Brain microvascular endothelial cell (primary cell): ENCODE results near the gene MINK1.
"Not testable (repeated sequence)": the region's sequence is repeated elsewhere in the genome, so short reads cannot be mapped to it uniquely, and the experiment has no call there.

Experiments
- DNase-seq: peaks from one replicate; pipeline ENCODE4 v3.0.0-alpha.2; 2020
- H3K27ac ChIP-seq: fragments of 250-450 bp; sonication (Bioruptor Pico); 2 replicates; pipeline ENCODE4 v1.5.1; 2020; ENCODE audit warnings: mild to moderate bottlenecking, moderate library complexity
- H3K27me3 ChIP-seq: fragments of 250-450 bp; sonication (Bioruptor Pico); replicated peaks from 2 replicates; pipeline ENCODE4 v1.5.1; 2020; ENCODE audit warnings: mild to moderate bottlenecking
- H3K36me3 ChIP-seq: fragments of 250-450 bp; sonication (Bioruptor Pico); replicated peaks from 2 replicates; pipeline ENCODE4 v1.5.1; 2020; ENCODE audit warnings: mild to moderate bottlenecking
- H3K4me3 ChIP-seq: 2 replicates; pipeline ENCODE4 v1.5.1; 2011; ENCODE audit warnings: low read depth, mild to moderate bottlenecking, control low read depth, low read length, moderate library complexity
- in situ Hi-C: cut with HindIII; loops from 2 replicates; pipeline ENCODE4 v1.10.0; 2017; ENCODE audit warnings: low sequenced_read_pairs, low pct_ligation_motif_present
- TF ChIP-seq, protein P1 (sequence below): IDR thresholded peaks from 2 replicates; pipeline ENCODE4 v1.5.1; 2011; ENCODE audit warnings: low read depth, mild to moderate bottlenecking, moderate library complexity, low read length, control low read depth, inconsistent platforms; ENCODE audit errors: missing control alignments

The MINK1 gene

DNA sequence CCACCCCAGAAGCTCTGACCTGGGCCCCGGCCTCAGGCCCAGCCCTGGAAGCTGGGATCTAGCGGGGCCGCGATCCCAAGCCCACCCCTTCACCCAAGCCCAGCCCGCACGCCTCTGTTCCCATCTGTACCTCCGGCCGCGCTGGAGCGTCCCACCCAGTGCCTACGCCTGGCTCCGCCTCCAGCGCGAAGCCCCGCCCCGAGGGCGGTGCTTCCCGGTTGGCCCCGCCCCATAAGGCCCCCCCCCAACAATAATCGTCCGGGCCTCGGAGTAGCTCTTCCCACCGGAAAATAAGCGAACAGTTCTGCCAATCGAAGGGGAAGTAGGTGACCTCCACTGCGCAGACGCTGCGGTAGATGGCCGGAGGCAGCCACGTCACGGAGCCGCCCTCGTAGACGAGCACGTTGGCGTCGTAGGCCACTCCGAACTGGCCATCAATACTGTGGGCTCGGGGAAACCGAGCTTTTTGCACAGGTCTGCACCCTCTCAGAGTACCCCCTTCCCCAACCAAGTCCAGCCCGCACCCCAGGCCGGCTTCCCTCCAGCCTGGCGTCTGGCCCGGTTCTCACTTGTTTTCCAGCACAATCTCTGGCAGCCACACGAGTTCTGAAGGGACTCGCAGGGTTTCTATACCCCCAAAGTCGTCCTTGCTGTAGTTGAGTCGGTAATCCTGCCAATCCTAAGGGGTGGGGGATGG is 68.7 kb downstream of the MINK1 start:
- DNase-seq: peak; percentile 22
- Histone ChIP-seq H3K27me3 (no peaks in the 10 kb centered on the region), H3K36me3 (no peaks in the 10 kb centered on the region), H3K27ac (no peak overlapping the region), H3K4me3 (no peak overlapping the region)
- TF ChIP-seq, protein P1, sequence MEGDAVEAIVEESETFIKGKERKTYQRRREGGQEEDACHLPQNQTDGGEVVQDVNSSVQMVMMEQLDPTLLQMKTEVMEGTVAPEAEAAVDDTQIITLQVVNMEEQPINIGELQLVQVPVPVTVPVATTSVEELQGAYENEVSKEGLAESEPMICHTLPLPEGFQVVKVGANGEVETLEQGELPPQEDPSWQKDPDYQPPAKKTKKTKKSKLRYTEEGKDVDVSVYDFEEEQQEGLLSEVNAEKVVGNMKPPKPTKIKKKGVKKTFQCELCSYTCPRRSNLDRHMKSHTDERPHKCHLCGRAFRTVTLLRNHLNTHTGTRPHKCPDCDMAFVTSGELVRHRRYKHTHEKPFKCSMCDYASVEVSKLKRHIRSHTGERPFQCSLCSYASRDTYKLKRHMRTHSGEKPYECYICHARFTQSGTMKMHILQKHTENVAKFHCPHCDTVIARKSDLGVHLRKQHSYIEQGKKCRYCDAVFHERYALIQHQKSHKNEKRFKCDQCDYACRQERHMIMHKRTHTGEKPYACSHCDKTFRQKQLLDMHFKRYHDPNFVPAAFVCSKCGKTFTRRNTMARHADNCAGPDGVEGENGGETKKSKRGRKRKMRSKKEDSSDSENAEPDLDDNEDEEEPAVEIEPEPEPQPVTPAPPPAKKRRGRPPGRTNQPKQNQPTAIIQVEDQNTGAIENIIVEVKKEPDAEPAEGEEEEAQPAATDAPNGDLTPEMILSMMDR: no peak
- in situ Hi-C loops: no loop called here

DNA sequence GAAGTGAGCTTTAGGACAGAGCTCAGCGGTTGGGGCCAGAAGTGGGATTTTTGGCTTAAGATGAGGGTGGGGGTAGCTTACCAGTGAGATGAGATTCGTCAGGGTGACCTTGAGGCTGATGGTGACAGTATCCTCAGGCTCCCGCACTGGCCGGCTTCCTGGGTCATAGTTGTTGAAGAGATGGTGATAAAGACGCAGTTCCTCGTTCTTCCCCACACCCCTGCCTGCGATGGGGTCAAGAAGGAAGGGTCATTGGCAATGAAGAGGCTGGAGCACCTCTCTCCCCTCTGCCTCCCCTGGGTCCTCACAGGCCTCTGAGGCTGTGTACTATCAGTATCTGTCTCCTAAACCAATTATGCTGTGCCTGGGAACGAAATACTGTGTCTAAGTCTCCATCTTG is 69.4 kb downstream of the MINK1 start:
- no peaks in the 10 kb centered on the region for H3K36me3 ChIP-seq
- no peak overlapping the region for H3K27ac ChIP-seq
- DNase-seq: no peak
- H3K4me3 ChIP-seq: no peak overlapping the region
- in situ Hi-C loops: no loop called here
- H3K27me3 ChIP-seq: no peaks in the 10 kb centered on the region
- TF ChIP-seq, protein P1: no peak

DNA sequence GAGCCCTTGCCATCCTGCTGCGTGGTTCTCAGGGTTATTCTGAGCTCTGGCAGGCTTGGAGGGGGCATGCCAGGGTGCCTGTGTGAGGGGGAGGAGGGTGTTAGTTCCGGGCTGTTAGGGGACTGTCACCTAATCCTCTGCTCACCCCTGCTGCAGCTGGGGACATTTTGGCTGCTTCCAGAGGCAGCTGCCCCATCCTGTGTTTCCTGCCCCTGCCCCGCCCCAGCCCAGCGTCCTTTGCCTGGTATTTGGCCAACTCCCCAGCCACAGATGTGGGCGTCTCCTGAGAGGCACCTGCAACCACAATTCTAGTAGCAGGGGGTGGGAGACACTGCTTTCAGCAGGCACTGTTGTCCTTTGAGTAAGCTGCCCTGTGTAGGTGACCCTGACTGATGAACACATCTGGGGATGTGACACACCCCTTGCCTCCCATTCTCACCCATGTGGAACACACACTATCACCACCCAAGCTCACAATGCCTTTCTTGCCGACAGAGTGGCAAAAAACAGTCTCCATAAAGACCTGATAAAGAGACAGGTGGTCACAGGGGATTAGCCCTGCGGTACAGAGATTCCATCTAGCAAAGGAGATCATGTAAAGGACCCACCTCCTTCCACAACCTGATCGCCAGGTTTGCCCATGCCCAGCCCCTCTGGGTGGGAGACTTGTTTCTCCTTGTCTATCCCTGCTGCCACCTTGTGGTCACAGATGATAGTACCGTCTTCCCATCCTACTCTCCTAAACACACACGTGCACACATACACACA is 70.1 kb downstream of the MINK1 start, which contains the start of gene CHRNE:
CHRNE (minus strand) TSS at position 48 of the 768 bp plus-strand sequence; CDS start at position 13, 35 bp downstream.
- DNase-seq: peak; percentile 76
- no peaks in the 10 kb centered on the region for H3K36me3 ChIP-seq
- no peak within 1 kb of the TSS for H3K4me3 ChIP-seq
- no peaks in the 10 kb centered on the region for H3K27me3 ChIP-seq
- H3K27ac ChIP-seq: no peak within 1 kb of the TSS
- TF ChIP-seq, protein P1: peak; percentile 86
- in situ Hi-C loops: no loop called here

DNA sequence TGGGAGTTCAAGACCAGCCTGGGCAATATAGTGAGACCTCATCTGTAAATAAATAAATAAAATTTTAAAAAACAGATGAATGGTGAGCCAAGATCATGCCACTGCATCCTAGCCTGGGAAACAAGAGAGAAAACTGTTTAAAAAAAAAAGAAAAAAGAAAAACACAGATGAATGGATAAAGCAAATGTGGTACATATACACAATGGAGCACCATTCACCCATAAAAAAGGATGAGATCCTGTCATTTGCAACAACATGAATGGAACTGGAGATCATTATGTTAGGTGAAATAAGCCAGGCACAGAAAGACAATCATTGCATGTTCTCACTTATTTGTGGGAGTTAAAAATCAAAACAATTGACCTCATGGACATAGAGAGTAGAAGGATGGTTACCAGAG is 73.5 kb downstream of the MINK1 start:
- H3K4me3 ChIP-seq, H3K27ac ChIP-seq, H3K27me3 ChIP-seq, in situ Hi-C loops, DNase-seq, H3K36me3 ChIP-seq: not testable (repeated sequence)

DNA sequence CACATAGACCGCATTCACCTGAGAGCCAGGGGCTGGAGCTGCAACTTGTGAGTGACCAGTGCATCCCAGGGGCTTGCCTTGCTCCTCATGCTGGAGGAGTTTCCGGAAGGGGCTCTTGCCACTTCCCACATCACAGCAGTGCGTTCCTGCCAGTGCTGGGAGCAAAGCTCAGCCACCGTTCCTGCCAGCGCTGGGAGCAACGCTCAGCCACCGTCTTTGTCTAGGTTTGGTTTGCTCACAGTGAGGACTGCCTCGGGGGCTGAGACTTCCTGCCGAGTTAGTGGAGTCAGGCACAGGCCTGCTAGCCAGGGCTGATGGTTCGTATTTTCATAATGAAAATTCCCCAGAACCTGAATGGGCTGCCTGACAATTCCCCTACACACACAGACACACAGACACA is 75.2 kb downstream of the MINK1 start:
- Histone ChIP-seq H3K4me3 (no peak overlapping the region), H3K27ac (no peak overlapping the region)
- DNase-seq: no peak

More for the DNA sequence above, 75.2 kb downstream of the MINK1 start:
- TF ChIP-seq, protein P1: no peak
- no peaks in the 10 kb centered on the region for H3K27me3 ChIP-seq
- H3K36me3 ChIP-seq: no peaks in the 10 kb centered on the region
- in situ Hi-C loops: no loop called here
